ENCODE data around the gene TIAM2. TPM values are rescaled to one million over a fixed set of nuclear protein-coding genes. Genes with fewer than 3 reads are reported as not detected.
"Not testable (repeated sequence)": the region's sequence is repeated elsewhere in the genome, so short reads cannot be mapped to it uniquely, and the experiment has no call there.

Gene TIAM2
- total RNA-seq, 2 experiments from 2014 or later = 2.5 to 3.8 TPM

GRCh38 chr6:155079985-155080452 is 84.9 kb downstream of the TIAM2 start:
- Mint-ChIP-seq H3K4me1 (peaks cover 24% of the 10 kb centered on the region), H3K4me3 (peak overlapping the region; percentile 16), H3K27ac (peak overlapping the region; percentile 83), H3K27me3 (peaks cover 7% of the 10 kb centered on the region), H3K9me3 (no peaks in the 10 kb centered on the region), H3K36me3 (no peaks in the 10 kb centered on the region)
- peak; percentile 26 for DNase-seq

- Mint-ChIP-seq H3K27me3 (peaks cover 3% of the 10 kb centered on the region), H3K36me3 (no peaks in the 10 kb centered on the region), H3K27ac (no peak overlapping the region), H3K4me1 (peaks cover 18% of the 10 kb centered on the region), H3K9me3 (no peaks in the 10 kb centered on the region), H3K4me3 (no peak overlapping the region)
- DNase-seq = no peak
Measured at GRCh38 chr6:155080881-155081845, 86.0 kb downstream of the TIAM2 start.

- no peak overlapping the region for H3K27ac Mint-ChIP-seq
- H3K4me3 Mint-ChIP-seq = no peak overlapping the region
- peaks cover 12% of the 10 kb centered on the region for H3K4me1 Mint-ChIP-seq
- H3K36me3 Mint-ChIP-seq = no peaks in the 10 kb centered on the region
- no peaks in the 10 kb centered on the region for H3K9me3 Mint-ChIP-seq
- H3K27me3 Mint-ChIP-seq = peaks cover 8% of the 10 kb centered on the region
- no peak for DNase-seq
Measured at GRCh38 chr6:155084431-155085123, 89.5 kb downstream of the TIAM2 start.

GRCh38 chr6:155085582-155086257 is 90.6 kb downstream of the TIAM2 start:
- no peak overlapping the region for H3K27ac Mint-ChIP-seq
- H3K27me3 Mint-ChIP-seq = peaks cover 8% of the 10 kb centered on the region
- H3K36me3 Mint-ChIP-seq = no peaks in the 10 kb centered on the region
- H3K4me3 Mint-ChIP-seq = no peak overlapping the region
- peaks cover 3% of the 10 kb centered on the region for H3K4me1 Mint-ChIP-seq
- no peaks in the 10 kb centered on the region for H3K9me3 Mint-ChIP-seq
- DNase-seq = no peak

- H3K27ac Mint-ChIP-seq = no peak overlapping the region
- no peaks in the 10 kb centered on the region for H3K9me3 Mint-ChIP-seq
- H3K4me1 Mint-ChIP-seq = no peaks in the 10 kb centered on the region
- no peak overlapping the region for H3K4me3 Mint-ChIP-seq
- DNase-seq = no peak
- H3K36me3 Mint-ChIP-seq = no peaks in the 10 kb centered on the region
- peaks cover 5% of the 10 kb centered on the region for H3K27me3 Mint-ChIP-seq
Measured at GRCh38 chr6:155088856-155089255, 93.7 kb downstream of the TIAM2 start.

GRCh38 chr6:155089746-155090145 is 94.6 kb downstream of the TIAM2 start:
- Mint-ChIP-seq H3K9me3 (no peaks in the 10 kb centered on the region), H3K4me1 (no peaks in the 10 kb centered on the region), H3K36me3 (no peaks in the 10 kb centered on the region), H3K4me3 (no peak overlapping the region), H3K27ac (no peak overlapping the region), H3K27me3 (peaks cover 5% of the 10 kb centered on the region)
- DNase-seq = no peak

GRCh38 chr6:155090166-155090565 is 95.1 kb downstream of the TIAM2 start:
- no peaks in the 10 kb centered on the region for H3K36me3 Mint-ChIP-seq
- H3K27ac Mint-ChIP-seq = no peak overlapping the region
- no peak overlapping the region for H3K4me3 Mint-ChIP-seq
- peaks cover 5% of the 10 kb centered on the region for H3K27me3 Mint-ChIP-seq
- no peaks in the 10 kb centered on the region for H3K9me3 Mint-ChIP-seq
- no peaks in the 10 kb centered on the region for H3K4me1 Mint-ChIP-seq
- DNase-seq = no peak

GRCh38 chr6:155091756-155092155 is 96.6 kb downstream of the TIAM2 start:
- DNase-seq = no peak
- Mint-ChIP-seq H3K27ac (no peak overlapping the region), H3K9me3 (peaks cover 2% of the 10 kb centered on the region), H3K27me3 (peaks cover 10% of the 10 kb centered on the region), H3K4me1 (no peaks in the 10 kb centered on the region), H3K4me3 (no peak overlapping the region), H3K36me3 (no peaks in the 10 kb centered on the region)

- H3K27ac Mint-ChIP-seq = no peak overlapping the region
Measured at GRCh38 chr6:155093430-155093829, 98.3 kb downstream of the TIAM2 start.

GRCh38 chr6:155100087-155100486 is 105.0 kb downstream of the TIAM2 start:
- DNase-seq = no peak
- Mint-ChIP-seq H3K27me3 (peaks cover 21% of the 10 kb centered on the region), H3K27ac (peak overlapping the region; percentile 37), H3K4me1 (peaks cover 7% of the 10 kb centered on the region), H3K4me3 (no peak overlapping the region), H3K36me3 (no peaks in the 10 kb centered on the region), H3K9me3 (peaks cover 11% of the 10 kb centered on the region)

More at GRCh38 chr6:155093430-155093829, 98.3 kb downstream of the TIAM2 start:
- Mint-ChIP-seq H3K4me1 (no peaks in the 10 kb centered on the region), H3K36me3 (no peaks in the 10 kb centered on the region), H3K27me3 (peaks cover 11% of the 10 kb centered on the region), H3K4me3 (no peak overlapping the region), H3K9me3 (peaks cover 11% of the 10 kb centered on the region)
- DNase-seq = peak; percentile 6

GRCh38 chr6:155100591-155100990 is 105.5 kb downstream of the TIAM2 start:
- H3K27ac Mint-ChIP-seq = no peak overlapping the region
- H3K4me1 Mint-ChIP-seq = peaks cover 7% of the 10 kb centered on the region
- DNase-seq = no peak
- H3K36me3 Mint-ChIP-seq = no peaks in the 10 kb centered on the region
- H3K4me3 Mint-ChIP-seq = no peak overlapping the region
- H3K9me3 Mint-ChIP-seq = peaks cover 11% of the 10 kb centered on the region
- peaks cover 26% of the 10 kb centered on the region for H3K27me3 Mint-ChIP-seq

GRCh38 chr6:155103083-155103645 is 108.0 kb downstream of the TIAM2 start:
- H3K9me3 Mint-ChIP-seq, DNase-seq, H3K4me3 Mint-ChIP-seq, H3K27ac Mint-ChIP-seq, H3K36me3 Mint-ChIP-seq: not testable (repeated sequence)
- Mint-ChIP-seq H3K4me1 (peaks cover 13% of the 10 kb centered on the region), H3K27me3 (peaks cover 29% of the 10 kb centered on the region)

- no peaks in the 10 kb centered on the region for H3K9me3 Mint-ChIP-seq
- H3K27me3 Mint-ChIP-seq = peaks cover 35% of the 10 kb centered on the region
- H3K27ac Mint-ChIP-seq = no peak overlapping the region
- no peaks in the 10 kb centered on the region for H3K36me3 Mint-ChIP-seq
- H3K4me3 Mint-ChIP-seq = no peak overlapping the region
- peak; percentile 25 for DNase-seq
- H3K4me1 Mint-ChIP-seq = peaks cover 13% of the 10 kb centered on the region
Measured at GRCh38 chr6:155103816-155104366, 108.8 kb downstream of the TIAM2 start.

GRCh38 chr6:155106456-155107115 is 111.5 kb downstream of the TIAM2 start:
- no peak overlapping the region for H3K27ac Mint-ChIP-seq
- H3K4me1 Mint-ChIP-seq = peaks cover 13% of the 10 kb centered on the region
- no peaks in the 10 kb centered on the region for H3K36me3 Mint-ChIP-seq
- no peak for DNase-seq
- peaks cover 49% of the 10 kb centered on the region for H3K27me3 Mint-ChIP-seq
- H3K9me3 Mint-ChIP-seq = no peaks in the 10 kb centered on the region
- peak overlapping the region; percentile 23 for H3K4me3 Mint-ChIP-seq
